Measurements from ENCODE around the gene CEP70.

DNA sequence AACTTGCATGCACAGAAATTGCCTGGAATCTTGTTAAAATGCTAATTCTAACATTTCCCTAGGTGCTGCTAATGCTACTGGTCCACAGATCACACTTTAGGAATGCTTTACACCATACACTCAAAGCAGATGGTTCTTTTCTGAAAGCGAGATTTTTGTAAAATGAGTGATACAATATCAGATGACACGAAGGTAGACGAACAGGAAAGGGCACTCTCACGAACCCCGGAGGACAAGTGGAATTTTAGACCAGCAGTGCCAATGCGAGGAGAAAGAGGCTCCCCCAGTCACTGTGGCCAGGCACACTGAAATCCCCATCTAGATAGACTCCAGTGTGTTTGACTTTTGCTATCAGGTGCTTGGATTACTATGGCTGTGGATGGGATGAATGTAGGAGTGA, 35.5 kb upstream of the CEP70 start:
- TF ChIP-seq, protein P1, sequence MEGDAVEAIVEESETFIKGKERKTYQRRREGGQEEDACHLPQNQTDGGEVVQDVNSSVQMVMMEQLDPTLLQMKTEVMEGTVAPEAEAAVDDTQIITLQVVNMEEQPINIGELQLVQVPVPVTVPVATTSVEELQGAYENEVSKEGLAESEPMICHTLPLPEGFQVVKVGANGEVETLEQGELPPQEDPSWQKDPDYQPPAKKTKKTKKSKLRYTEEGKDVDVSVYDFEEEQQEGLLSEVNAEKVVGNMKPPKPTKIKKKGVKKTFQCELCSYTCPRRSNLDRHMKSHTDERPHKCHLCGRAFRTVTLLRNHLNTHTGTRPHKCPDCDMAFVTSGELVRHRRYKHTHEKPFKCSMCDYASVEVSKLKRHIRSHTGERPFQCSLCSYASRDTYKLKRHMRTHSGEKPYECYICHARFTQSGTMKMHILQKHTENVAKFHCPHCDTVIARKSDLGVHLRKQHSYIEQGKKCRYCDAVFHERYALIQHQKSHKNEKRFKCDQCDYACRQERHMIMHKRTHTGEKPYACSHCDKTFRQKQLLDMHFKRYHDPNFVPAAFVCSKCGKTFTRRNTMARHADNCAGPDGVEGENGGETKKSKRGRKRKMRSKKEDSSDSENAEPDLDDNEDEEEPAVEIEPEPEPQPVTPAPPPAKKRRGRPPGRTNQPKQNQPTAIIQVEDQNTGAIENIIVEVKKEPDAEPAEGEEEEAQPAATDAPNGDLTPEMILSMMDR (IDR thresholded peaks at IDR 0.05), result no peak
- TF ChIP-seq POLR2A (IDR thresholded peaks at IDR 0.05), result no peak
